IPS-18a (cell line): Measurements from ENCODE around the gene CLEC2B.

ENCODE experiments used
- H3K27ac ChIP-seq: one replicate; pipeline ENCODE4 v1.5.1; 2013; ENCODE audit warnings: low read length
- H3K27me3 ChIP-seq: one replicate; pipeline ENCODE4 v1.6.1; 2013; ENCODE audit warnings: mild to moderate bottlenecking, low read length; ENCODE audit not compliant: control insufficient read depth, insufficient read depth
- H3K36me3 ChIP-seq: one replicate; pipeline ENCODE4 v1.6.1; 2013; ENCODE audit warnings: low read depth, low read length; ENCODE audit not compliant: control insufficient read depth
- H3K4me1 ChIP-seq: one replicate; pipeline ENCODE4 v1.6.1; 2013; ENCODE audit warnings: low read depth, low read length; ENCODE audit not compliant: control insufficient read depth
- H3K4me3 ChIP-seq: one replicate; pipeline ENCODE4 v1.5.1; 2013; ENCODE audit warnings: low read length
- H3K9ac ChIP-seq: one replicate; pipeline ENCODE4 v1.6.1; 2013; ENCODE audit warnings: mild to moderate bottlenecking, low read length, moderate library complexity
- H3K9me3 ChIP-seq: one replicate; pipeline ENCODE4 v1.6.1; 2013; ENCODE audit warnings: low read depth, low read length; ENCODE audit not compliant: control insufficient read depth

Gene CLEC2B

GRCh38 chr12:9868311-9868801 lies 798 bp downstream of the CLEC2B start:
- H3K4me1 ChIP-seq: peaks cover 17% of the 10 kb centered on the region
- H3K4me3 ChIP-seq: no peak overlapping the region
- no peak overlapping the region for H3K9ac ChIP-seq
- H3K9me3 ChIP-seq: no peaks in the 10 kb centered on the region
- no peaks in the 10 kb centered on the region for H3K36me3 ChIP-seq
- H3K27ac ChIP-seq: no peak overlapping the region
- no peaks in the 10 kb centered on the region for H3K27me3 ChIP-seq

- peaks cover 17% of the 10 kb centered on the region for H3K4me1 ChIP-seq
- no peak overlapping the region for H3K27ac ChIP-seq
- no peaks in the 10 kb centered on the region for H3K27me3 ChIP-seq
- H3K36me3 ChIP-seq: no peaks in the 10 kb centered on the region
- H3K9me3 ChIP-seq: no peaks in the 10 kb centered on the region
- H3K4me3 ChIP-seq: no peak overlapping the region
- H3K9ac ChIP-seq: no peak overlapping the region
Observed at GRCh38 chr12:9867531-9867930, 1.6 kb downstream of the CLEC2B start.

GRCh38 chr12:9866860-9867269 lies 2.3 kb downstream of the CLEC2B start:
- Histone ChIP-seq H3K4me1 (peaks cover 17% of the 10 kb centered on the region), H3K9me3 (no peaks in the 10 kb centered on the region), H3K27ac (no peak overlapping the region)

GRCh38 chr12:9864913-9865675 lies 4.1 kb downstream of the CLEC2B start:
- H3K9ac ChIP-seq: no peak overlapping the region
- no peaks in the 10 kb centered on the region for H3K27me3 ChIP-seq
- H3K36me3 ChIP-seq: no peaks in the 10 kb centered on the region
- H3K9me3 ChIP-seq: no peaks in the 10 kb centered on the region
- H3K27ac ChIP-seq: no peak overlapping the region
- no peak overlapping the region for H3K4me3 ChIP-seq
- peaks cover 17% of the 10 kb centered on the region for H3K4me1 ChIP-seq

More at GRCh38 chr12:9866860-9867269, 2.3 kb downstream of the CLEC2B start:
- Histone ChIP-seq H3K4me3 (no peak overlapping the region), H3K9ac (no peak overlapping the region), H3K36me3 (no peaks in the 10 kb centered on the region), H3K27me3 (no peaks in the 10 kb centered on the region)

- no peaks in the 10 kb centered on the region for H3K9me3 ChIP-seq
- H3K27ac ChIP-seq: no peak overlapping the region
- H3K36me3 ChIP-seq: no peaks in the 10 kb centered on the region
- no peaks in the 10 kb centered on the region for H3K4me1 ChIP-seq
- H3K9ac ChIP-seq: no peak overlapping the region
- H3K27me3 ChIP-seq: no peaks in the 10 kb centered on the region
- no peak overlapping the region for H3K4me3 ChIP-seq
Observed at GRCh38 chr12:9858135-9858534, 11.0 kb downstream of the CLEC2B start.

GRCh38 chr12:9856894-9857293 lies 12.3 kb downstream of the CLEC2B start:
- Histone ChIP-seq H3K27me3 (no peaks in the 10 kb centered on the region), H3K4me1 (no peaks in the 10 kb centered on the region), H3K9ac (no peak overlapping the region), H3K4me3 (no peak overlapping the region), H3K27ac (no peak overlapping the region), H3K36me3 (no peaks in the 10 kb centered on the region), H3K9me3 (no peaks in the 10 kb centered on the region)

- Histone ChIP-seq H3K36me3 (no peaks in the 10 kb centered on the region), H3K4me3 (no peak overlapping the region), H3K27ac (no peak overlapping the region), H3K9ac (no peak overlapping the region), H3K4me1 (no peaks in the 10 kb centered on the region), H3K27me3 (no peaks in the 10 kb centered on the region), H3K9me3 (no peaks in the 10 kb centered on the region)
Observed at GRCh38 chr12:9856151-9856550, 13.0 kb downstream of the CLEC2B start.

GRCh38 chr12:9851927-9852326 lies 17.2 kb downstream of the CLEC2B start:
- no peaks in the 10 kb centered on the region for H3K36me3 ChIP-seq
- H3K27me3 ChIP-seq: no peaks in the 10 kb centered on the region
- H3K9ac ChIP-seq: no peak overlapping the region
- no peaks in the 10 kb centered on the region for H3K4me1 ChIP-seq
- H3K9me3 ChIP-seq: no peaks in the 10 kb centered on the region
- no peak overlapping the region for H3K27ac ChIP-seq
- H3K4me3 ChIP-seq: no peak overlapping the region

- H3K4me1 ChIP-seq: no peaks in the 10 kb centered on the region
- H3K4me3 ChIP-seq: no peak overlapping the region
- no peaks in the 10 kb centered on the region for H3K9me3 ChIP-seq
- no peaks in the 10 kb centered on the region for H3K36me3 ChIP-seq
- H3K9ac ChIP-seq: no peak overlapping the region
- no peaks in the 10 kb centered on the region for H3K27me3 ChIP-seq
- H3K27ac ChIP-seq: no peak overlapping the region
Observed at GRCh38 chr12:9851050-9851449, 18.1 kb downstream of the CLEC2B start.

GRCh38 chr12:9848899-9849298 lies 20.3 kb downstream of the CLEC2B start:
- Histone ChIP-seq H3K36me3 (no peaks in the 10 kb centered on the region), H3K27me3 (no peaks in the 10 kb centered on the region), H3K27ac (no peak overlapping the region)

GRCh38 chr12:9843407-9843806 lies 25.7 kb downstream of the CLEC2B start:
- no peaks in the 10 kb centered on the region for H3K9me3 ChIP-seq
- H3K9ac ChIP-seq: no peak overlapping the region
- H3K4me3 ChIP-seq: no peak overlapping the region
- H3K27me3 ChIP-seq: no peaks in the 10 kb centered on the region
- no peak overlapping the region for H3K27ac ChIP-seq
- H3K4me1 ChIP-seq: no peaks in the 10 kb centered on the region
- no peaks in the 10 kb centered on the region for H3K36me3 ChIP-seq

More at GRCh38 chr12:9848899-9849298, 20.3 kb downstream of the CLEC2B start:
- Histone ChIP-seq H3K4me1 (no peaks in the 10 kb centered on the region), H3K4me3 (no peak overlapping the region), H3K9ac (no peak overlapping the region), H3K9me3 (no peaks in the 10 kb centered on the region)

- Histone ChIP-seq H3K9me3 (no peaks in the 10 kb centered on the region), H3K9ac (no peak overlapping the region), H3K4me1 (no peaks in the 10 kb centered on the region), H3K27ac (no peak overlapping the region), H3K27me3 (no peaks in the 10 kb centered on the region), H3K36me3 (no peaks in the 10 kb centered on the region), H3K4me3 (no peak overlapping the region)
Observed at GRCh38 chr12:9831720-9832119, 37.4 kb downstream of the CLEC2B start.
